Kidney epithelial cell (primary cell): ENCODE data around the gene IARS1. TPM values are rescaled to one million over a fixed set of nuclear protein-coding genes. Genes with fewer than 3 reads are reported as not detected.

Experiments
- DNase-seq: peaks from one replicate; pipeline ENCODE4 v3.0.0-alpha.2; 2010; ENCODE audit warnings: low read depth
- H3K27me3 ChIP-seq: 2 replicates; pipeline ENCODE4 v1.6.0; 2011; ENCODE audit warnings: low read length; ENCODE audit not compliant: control insufficient read depth, insufficient read depth
- H3K36me3 ChIP-seq: 2 replicates; pipeline ENCODE4 v1.5.1; 2011; ENCODE audit warnings: low read length; ENCODE audit not compliant: control insufficient read depth, insufficient read depth
- H3K4me3 ChIP-seq: 2 replicates; pipeline ENCODE4 v1.5.1; 2011; ENCODE audit warnings: low read depth, mild to moderate bottlenecking, control low read depth, low read length
- CTCF ChIP-seq: IDR thresholded peaks from 2 replicates; pipeline ENCODE4 v1.5.1; 2011; ENCODE audit warnings: mild to moderate bottlenecking, moderate library complexity, low read length, control low read depth, inconsistent platforms; ENCODE audit not compliant: insufficient read depth, poor library complexity, severe bottlenecking
- total RNA-seq: library from RNA; depleted of rRNA; stranded (reverse); fragments of >200 nt; gene quantifications from 2 replicates; pipeline ENCODE4 v1.2.3, GENCODE V29; 2015

IARS1 gene
- total RNA-seq, 1 donor from 2014 or later = 296 TPM

GRCh38 chr9:92324431-92324830 is 30.9 kb upstream of the IARS1 start:
- Histone ChIP-seq H3K4me3 (peak overlapping the region; percentile 54), H3K36me3 (no peaks in the 10 kb centered on the region), H3K27me3 (no peaks in the 10 kb centered on the region)
- TF ChIP-seq CTCF = no peak
- DNase-seq = no peak

- Histone ChIP-seq H3K36me3 (peaks cover 3% of the 10 kb centered on the region), H3K27me3 (no peaks in the 10 kb centered on the region), H3K4me3 (no peak overlapping the region)
- no peak for TF ChIP-seq CTCF
- no peak for DNase-seq
Observed at GRCh38 chr9:92315456-92315855, 22.0 kb upstream of the IARS1 start.

- Histone ChIP-seq H3K27me3 (no peaks in the 10 kb centered on the region), H3K4me3 (no peak overlapping the region), H3K36me3 (peaks cover 3% of the 10 kb centered on the region)
- no peak for DNase-seq
- no peak for TF ChIP-seq CTCF
Observed at GRCh38 chr9:92313624-92314012, 20.1 kb upstream of the IARS1 start.

GRCh38 chr9:92312887-92313623 is 19.6 kb upstream of the IARS1 start:
- peaks cover 3% of the 10 kb centered on the region for H3K36me3 ChIP-seq
- H3K4me3 ChIP-seq = no peak overlapping the region
- no peak for DNase-seq
- TF ChIP-seq CTCF = no peak
- H3K27me3 ChIP-seq = no peaks in the 10 kb centered on the region

- Histone ChIP-seq H3K27me3 (no peaks in the 10 kb centered on the region), H3K36me3 (peaks cover 1% of the 10 kb centered on the region), H3K4me3 (no peak overlapping the region)
- TF ChIP-seq CTCF = no peak
- no peak for DNase-seq
Observed at GRCh38 chr9:92310562-92310961, 17.1 kb upstream of the IARS1 start.

GRCh38 chr9:92308893-92309292 is 15.4 kb upstream of the IARS1 start:
- no peak for DNase-seq
- peaks cover 3% of the 10 kb centered on the region for H3K36me3 ChIP-seq
- H3K27me3 ChIP-seq = no peaks in the 10 kb centered on the region
- H3K4me3 ChIP-seq = no peak overlapping the region
- no peak for TF ChIP-seq CTCF
